NOMO-1 treated with dmso at 0.1 percent for 144 hours (cell line): ENCODE data around the gene LRRC38.

Experiments
- DNase-seq: peaks from one replicate; lab custom pipeline; 2025; ENCODE audit not compliant: unreplicated experiment; lab: John Stamatoyannopoulos, UW

The LRRC38 gene

DNA sequence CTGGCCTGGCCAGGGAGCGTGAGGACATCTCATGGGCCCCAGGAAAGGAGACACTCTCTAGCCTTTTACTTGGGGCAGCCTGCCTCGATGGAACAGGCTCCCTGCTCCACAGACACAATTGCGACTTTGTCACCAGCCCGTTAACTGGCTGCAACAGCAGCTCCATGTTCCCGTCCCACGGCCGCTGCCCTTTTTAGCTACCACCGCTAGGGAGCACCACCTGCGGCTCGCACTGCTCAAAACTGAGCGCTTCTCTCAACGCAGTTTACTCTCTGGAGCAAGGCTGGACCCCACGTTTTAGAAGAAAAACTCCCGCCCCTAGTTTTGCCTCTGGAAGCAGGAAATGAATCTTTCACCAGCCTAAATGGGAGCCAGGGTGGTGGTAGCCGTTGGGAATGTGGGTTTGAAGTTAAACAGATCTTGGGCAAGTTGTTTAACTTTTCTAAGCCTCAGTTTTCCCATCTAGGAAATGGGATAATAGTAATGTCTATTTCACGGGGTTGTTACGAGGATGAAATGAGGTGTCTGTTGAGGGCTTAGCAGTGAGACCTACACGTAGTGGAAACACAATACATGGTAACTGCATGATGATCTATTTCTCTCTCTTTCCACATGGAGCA is 3.5 kb upstream of the LRRC38 start:
- no peak for DNase-seq

DNA sequence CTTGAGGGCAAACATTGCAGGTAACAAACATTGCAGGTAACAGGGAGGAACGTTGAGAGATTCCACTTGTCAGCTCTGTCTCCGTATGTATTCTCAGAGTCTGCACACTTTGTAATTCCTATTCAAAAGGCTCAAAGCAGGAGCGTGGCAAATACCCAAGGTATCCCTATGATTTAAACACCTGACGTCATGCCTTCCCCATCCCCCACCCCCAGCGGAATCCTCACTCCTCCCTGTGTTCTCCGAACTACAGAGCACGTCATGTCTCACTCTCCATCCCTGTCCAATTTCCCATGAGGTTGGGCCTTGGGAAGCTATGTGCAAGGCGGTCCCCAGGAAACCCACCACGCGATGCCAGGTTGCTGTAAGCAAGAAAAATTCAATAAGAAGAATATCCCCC is 2.8 kb upstream of the LRRC38 start:
- DNase-seq, result no peak

DNA sequence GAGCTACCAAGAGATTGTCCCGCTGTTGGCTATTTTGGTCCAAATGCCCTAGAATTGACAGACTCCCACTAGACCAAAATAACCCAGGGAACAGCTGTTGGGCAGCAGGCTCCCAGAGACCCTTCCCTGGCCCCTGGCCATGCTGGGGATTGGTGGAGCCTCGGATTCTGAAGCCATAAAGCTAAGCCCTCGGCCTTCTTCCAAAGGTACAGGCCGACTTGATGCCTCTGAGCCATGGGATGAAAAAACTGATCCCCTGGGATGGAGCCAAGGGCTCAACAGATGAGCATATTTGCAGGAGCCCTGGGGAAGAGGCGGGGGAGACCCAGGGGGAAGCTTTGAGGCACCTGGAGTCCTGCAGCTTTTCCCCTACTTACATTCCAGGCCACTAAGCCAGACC is 1.0 kb upstream of the LRRC38 start:
- no peak for DNase-seq

DNA sequence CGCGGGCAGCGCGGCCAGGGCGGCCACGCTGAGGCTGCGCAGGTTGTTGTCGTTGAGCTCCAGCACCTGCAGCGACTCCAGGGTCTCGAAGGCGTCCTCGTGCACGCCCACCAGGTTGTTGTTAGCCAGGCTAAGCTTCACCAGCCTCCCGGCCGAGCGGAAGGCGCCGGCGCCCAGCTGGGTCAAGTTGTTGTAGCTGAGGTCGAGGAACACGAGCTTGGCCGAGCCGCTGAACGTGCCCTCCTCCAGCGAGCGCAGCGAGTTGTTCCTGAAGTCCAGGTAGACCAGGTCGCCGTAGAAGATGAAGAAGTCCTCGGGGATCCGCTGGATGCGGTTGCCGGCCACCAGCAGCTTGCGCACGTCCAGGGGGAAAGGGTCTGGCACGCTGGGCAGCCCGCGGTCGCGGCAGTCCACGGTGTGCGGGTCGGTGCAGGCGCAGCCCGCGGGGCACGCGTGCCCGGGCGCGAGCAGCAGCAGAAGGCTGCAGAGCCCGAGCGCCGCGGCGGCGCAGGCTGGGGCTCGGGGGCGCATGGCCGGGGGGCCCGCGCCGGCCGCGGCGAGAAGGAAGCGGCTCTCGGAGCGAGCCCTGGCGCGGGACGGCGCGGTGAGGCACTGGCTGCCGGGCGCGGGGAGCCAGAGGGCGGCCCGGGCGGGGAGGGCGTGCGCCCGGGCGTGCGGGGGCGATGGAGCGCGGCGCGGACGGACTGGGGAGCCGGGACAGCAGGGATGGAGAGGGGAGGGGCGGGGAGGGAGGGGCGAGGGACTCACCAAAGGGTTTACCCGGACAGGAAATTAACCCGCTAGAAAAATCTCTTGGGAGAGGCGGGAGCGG is 524 bp downstream of the LRRC38 start:
- no peak for DNase-seq

DNA sequence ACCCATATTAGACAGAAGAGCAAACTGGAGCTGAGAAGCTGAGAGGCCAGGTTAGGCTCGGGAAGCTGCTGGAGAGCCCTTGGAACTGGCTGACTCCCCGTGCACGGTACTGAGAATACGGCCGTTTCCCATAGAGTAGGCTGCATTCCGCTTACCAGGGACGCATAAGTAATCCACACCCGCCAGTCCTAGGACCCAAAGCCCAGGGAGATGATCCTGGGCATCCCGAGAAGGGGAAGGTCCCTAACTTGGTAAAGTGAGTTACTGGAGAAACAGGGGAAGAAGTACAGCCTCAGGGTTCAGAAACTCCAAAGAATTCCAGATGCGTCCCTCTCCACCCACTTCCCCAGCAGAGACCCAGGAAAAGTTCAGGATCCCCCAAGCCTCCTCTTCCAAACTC is 1.3 kb downstream of the LRRC38 start:
- no peak for DNase-seq

DNA sequence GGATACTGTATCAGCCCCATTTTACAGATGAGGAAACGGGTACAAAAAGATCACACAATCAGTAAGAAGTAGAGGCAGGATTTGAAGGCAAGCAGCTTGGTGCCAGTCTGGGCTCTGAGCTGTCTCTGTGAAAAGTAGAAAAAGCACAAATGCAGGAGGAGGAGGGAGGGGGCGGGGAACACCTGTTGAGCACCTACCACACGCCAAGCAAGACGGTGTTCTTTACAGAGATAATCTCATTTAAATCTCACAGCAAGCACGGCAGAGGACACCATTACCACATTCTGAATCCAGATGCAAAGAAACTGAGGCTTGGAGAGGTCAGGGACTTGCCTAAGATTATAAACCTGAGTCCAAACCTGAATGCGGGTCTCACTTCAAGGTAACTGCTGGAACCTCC is 3.3 kb downstream of the LRRC38 start:
- no peak for DNase-seq

DNA sequence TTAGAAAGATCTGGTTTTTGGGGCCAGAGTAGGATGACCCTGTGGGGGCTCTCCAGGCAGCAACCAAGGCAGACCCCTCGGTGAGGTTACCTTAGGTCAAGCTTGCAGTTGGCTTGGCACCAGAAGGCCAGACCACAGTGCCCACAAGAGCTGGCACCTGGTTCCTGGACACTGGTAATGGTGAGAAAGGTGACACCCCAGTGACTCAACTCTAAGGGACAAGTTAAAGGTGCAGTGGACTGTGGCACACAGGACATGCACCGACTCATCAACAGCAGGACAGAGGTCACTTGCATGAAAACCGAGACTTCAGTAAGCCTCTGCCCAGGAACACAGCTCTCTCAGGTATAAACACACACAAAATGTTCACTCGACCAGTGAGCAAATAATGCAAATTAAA is 6.7 kb downstream of the LRRC38 start:
- DNase-seq, result no peak

DNA sequence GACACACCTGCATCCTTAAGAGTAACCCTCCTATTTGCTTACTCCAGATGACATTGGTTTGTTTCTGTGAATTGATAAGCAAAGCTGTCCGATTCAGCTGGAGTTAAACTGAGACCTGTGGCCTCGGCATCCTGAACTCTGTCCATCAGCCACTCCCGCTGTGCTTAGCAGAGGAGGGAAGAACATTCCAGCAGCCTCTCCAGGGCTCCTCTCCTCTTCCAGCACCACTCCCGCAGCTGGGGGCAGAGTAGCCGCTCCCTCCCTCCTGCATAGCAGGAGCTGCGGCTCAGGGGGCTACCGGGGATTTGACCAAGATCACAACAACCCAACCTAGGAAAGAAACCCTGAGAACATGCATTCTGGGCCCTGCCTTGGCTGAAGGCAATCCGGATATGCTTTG is 8.8 kb downstream of the LRRC38 start:
- DNase-seq, result no peak

DNA sequence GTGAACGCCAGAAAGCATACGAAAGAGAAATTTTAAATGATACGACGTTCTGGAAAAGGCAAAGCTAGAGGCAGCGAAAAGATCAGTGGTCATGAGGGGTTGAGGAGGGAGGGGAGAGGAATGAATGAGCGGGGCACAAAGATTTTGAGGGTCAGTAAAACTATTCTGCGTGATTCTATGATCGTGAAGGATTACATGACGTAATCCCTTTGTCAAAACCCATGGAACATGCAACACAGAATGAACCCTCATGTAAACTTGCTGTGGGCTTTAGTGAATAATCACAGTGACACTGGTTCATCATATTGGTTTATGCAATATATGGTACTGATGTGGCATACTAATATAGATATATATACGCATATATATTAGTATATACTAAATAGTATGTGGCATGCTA is 13.0 kb downstream of the LRRC38 start:
- no peak for DNase-seq

DNA sequence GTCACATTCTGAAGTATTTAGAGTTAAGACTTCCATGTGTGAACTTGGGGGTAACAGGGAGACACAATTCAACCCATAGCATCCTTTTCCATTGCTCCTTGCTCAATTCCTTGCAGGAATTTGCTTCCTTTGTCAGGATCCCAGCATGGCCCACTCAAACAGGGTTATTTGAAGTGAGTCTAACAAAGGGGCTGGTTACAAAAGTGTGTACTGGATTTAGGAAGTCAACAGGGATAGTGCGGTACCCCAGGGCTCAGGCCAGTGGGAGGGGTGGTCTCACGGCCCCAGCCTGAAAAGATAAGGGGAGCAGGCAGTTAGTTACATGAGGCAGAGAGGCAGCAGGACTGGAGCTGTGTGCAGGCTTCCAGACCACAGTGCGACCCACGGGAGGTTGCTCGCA is 14.4 kb downstream of the LRRC38 start:
- DNase-seq, result no peak

DNA sequence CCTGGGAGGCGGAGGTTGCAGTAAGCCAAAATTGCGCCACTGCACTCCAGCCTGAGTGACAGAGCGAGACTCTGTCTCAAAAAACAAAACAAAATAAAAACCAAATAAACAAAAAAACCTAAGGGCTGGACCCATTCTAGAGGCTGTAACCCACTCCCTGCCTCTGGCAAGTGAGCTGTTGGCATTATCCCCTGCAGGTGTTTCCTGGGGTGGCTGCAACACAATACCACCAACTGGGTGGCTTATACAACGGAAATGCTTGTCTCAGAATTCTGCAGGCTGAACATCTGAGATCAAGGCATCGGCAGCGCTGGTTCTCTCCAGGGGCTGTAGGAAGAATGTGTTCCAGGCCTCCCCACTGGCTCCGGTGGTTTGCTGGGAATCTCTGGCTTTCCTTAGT is 15.2 kb downstream of the LRRC38 start:
- DNase-seq, result no peak

DNA sequence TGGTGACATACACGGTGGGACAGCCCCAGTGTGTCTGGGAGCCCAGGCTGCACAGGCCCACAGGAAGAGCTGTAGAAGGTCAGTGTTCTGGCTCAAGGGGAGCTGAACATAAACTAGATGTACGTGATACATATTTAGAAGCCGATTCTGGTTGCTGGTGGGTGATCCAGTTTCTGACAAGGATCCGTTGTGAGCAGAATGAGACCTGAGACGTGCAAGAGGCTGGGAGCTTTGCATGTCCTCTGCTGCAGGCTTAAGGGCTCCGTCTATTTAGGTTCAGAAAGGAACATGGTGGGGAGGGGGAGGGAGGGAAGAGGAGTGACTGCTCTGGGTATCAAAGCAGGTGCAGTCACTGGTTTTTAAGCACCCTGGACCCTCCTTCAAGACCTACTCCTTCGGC is 18.6 kb downstream of the LRRC38 start:
- no peak for DNase-seq

DNA sequence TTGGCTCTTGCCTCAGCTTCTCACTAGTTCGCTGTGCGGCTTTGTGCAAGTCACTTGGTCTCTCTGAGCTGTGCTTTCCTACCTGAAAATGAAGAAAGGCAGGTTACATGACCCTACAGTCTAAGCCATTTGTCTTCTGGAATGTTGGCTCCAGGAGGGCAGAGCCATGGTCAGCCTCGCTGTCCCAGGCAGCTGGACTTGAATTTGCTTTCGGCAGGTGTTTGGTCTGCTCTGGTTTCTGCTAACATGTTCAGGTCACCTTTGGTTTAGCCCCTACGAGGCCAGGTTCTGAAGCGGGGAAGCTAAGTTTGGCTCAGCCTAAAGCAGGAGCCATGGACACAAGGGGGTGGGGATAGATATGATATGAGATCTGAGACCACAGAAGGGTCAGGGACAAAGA is 19.1 kb downstream of the LRRC38 start:
- no peak for DNase-seq

DNA sequence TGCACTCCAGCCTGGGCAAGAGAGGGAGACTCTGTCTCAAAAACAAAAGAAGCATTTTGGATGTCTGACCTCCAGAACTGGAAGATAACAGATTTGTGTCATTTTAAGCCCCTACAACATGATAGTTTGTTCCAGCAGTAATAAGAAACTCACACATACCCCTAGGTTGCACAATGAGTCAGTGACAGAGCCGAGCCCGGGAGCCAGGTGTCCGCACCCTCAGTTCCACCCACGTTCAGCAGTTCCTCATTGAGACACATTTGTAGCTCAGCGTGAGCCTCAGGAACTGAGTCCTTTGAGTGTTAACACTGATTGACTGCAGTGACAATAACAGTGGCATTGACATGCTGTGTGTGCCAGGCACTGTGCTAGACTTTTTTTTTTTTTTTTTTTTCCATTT is 19.8 kb downstream of the LRRC38 start:
- DNase-seq, result no peak

DNA sequence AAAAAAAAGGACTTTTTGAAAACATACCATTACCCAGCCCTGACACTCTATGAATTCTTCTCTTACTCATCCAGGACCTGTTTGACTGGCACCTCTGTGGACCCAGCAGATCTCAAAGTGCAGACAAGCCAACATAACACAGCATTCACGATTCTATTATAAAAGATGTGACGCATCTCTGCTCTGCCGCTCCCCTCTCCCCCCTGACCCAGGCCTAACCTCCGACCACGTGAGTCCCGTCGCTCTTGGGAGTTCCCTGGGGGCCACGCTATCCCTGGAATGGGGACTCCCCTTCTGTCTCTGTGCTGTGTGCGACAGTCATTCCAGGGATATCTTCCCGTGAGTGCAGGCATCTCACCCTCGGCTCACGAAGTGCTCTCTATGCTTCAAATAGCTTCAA is 21.1 kb downstream of the LRRC38 start:
- DNase-seq, result no peak

DNA sequence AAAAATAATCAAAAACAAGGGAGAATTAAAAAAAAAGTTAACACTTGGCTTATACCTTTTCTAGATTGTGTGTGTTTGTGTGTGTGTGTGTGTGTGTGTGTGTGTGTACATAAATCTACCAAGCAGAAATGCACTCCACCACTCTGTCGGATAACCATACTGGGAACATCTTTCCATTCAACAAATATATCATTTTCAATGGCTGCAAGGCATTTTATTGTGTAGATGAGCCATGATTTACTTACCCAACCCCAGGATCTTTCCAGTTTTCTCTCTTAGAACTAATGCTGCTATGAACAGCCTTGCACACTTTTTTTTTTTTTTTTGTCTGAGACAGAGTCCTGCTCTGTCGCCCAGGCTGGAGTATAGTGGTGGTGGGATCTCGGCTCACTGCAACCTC is 25.8 kb downstream of the LRRC38 start:
- DNase-seq, result no peak

DNA sequence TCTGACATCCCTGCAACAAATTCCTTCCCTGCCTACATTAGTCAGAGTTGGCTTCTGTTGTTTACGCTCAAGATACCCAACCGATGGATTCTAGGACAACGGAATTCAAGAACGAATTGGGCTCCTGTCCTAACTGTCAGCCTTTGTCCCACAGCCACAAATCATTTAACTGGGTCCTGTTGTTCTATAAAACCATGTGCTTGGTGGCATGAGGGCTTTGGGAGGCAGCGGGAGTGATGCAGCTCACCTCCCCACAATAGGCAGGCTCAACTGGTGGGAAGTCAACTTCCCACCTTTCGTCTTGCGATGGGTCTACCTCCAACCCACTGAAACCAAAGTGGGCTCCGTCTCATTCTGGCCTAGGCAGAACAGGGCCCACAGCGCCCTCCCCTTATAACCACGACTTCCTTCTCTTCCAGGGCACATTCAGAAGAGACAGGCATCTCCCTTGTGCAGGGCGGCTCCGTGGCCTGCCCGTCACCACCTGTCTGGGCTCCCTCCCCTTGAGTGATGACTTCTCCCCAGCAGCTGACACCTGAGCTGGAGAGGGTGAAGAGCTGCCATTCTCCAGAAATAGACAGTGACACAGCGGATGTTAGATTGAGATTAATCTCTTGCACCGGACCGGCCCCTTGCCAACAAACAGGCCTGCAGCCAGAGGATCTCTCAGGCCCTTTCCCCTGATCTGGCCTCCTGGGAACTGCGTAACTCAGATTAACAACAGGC is 26.5 kb downstream of the LRRC38 start:
- DNase-seq, result no peak

DNA sequence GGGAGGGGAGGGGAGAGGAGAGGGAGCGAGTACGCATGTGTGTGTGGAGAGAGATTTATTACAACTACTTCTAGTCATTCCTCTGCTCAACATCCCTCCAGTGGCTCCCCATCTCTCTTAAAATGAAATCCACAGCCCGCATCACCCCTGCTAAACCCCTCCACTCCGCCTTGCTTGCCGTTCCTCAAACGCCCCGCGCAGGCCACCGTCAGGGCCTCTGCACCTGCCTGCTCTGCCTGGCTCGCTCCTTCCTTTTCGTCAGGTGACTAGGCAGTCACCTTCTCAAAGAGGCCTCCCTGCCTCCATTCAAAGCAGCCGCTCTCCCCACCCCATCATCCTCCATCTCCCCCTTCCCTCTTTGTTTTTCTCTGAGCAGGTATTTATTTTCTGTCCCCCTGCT is 29.9 kb downstream of the LRRC38 start:
- DNase-seq, result no peak

DNA sequence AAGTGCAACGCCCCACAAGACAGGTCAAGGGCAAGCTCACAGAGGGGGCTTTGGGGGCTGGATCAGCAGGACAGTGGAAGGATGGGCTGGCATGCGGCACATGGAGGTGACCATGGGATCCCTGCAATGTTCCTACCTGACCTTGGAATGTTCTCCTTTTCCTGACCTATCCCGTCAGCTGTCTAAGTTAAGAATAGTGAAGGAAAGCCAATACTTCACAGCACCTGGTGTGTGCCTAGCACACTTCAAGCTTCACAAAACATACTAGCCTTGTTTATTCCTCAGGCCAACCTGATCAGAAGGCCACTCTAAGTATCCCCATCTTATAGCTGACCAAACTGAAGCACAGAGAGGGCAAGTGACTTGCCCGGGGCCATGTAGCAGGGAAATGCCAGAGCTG is 31.2 kb downstream of the LRRC38 start:
- DNase-seq, result no peak

DNA sequence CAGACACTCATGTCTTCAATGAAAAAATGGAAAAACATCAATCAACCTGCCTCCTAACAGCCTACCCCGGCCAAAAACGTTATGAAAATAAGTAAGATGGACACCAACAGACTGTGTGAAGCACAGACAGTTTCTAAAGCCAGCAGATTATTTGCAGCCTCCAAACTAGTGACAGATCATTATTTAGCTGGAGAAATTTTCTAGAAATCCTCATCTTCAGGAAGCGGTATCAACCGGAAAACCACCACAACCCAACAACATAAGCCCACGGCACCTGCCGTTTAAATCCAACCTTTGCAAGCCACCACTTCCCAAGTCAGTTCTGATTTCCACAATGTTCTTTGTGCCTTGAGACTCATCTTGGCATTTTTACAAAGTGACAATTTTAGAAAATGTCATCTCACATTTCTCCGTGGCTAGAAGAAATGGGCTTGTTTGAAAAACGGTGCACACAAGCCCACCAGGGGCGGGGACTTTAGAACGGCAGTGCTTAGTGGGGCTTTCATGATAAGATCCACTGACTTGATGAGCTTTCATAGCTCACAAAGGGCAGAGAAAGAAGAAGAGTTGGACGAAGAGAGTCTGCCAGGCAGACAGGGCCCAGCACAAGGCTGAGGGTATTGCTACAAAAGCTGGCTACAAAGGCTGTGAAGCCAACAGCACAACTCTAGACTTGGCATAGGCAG is 34.5 kb downstream of the LRRC38 start:
- DNase-seq, result no peak

DNA sequence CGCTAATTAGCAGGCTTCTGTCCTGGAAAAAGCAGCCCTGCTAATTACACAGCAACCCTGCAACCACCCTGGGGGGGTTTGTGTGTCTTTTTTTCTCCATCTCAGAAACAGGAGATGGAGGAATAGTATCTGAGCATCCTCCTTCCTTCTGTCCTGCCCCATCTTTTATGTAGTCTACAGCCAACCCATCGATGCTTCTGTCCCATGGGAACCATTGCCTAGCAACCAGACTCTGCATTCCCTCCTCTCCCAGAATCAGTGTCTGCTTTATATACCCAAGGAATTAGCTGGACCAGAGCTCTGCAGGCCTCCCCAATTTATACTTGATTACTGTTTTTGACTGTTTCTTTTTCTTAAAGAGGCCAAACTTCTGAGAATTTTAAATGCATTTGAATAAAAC is 35.1 kb downstream of the LRRC38 start:
- DNase-seq, result no peak

DNA sequence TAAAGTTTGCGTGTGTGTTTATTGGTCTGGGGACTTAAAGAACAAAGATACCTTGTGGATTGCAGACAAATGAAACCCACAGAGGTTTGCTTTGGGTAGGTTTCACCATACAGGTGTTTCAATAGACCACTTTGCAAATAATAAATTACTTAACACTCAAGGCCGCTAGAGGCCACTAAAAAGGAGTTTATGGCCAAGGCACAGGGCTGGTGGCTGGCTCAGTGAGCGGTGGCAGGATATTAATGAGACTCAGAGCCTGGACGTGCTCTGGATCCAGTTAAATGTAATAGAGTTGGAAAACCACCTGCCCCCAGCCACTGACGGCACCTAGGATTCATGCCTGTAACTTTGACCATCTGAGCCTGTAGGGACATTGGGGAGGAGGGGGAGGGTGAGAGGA is 44.5 kb downstream of the LRRC38 start:
- no peak for DNase-seq
